Stimulated activated CD8-positive, alpha-beta memory T cell treated with anti-CD3 and anti-CD28 coated beads, Interleukin-12 subunit alpha, Interleukin-12 subunit beta, amount 100 ng/mL, for 1 hour (primary cell): ENCODE data around the gene TM2D1.

Experiments
- DNase-seq: peaks from one replicate; pipeline ENCODE4 v3.0.0-alpha.2; 2020; ENCODE audit warnings: low read depth

TM2D1 gene

GRCh38 chr1:61644303-61644702 lies 80.6 kb downstream of the TM2D1 start:
- no peak for DNase-seq

GRCh38 chr1:61642475-61643232 lies 82.3 kb downstream of the TM2D1 start:
- no peak for DNase-seq

GRCh38 chr1:61641578-61642336 lies 83.2 kb downstream of the TM2D1 start:
- DNase-seq = peak; percentile 37

- DNase-seq = no peak
Observed at GRCh38 chr1:61640531-61641530, 84.1 kb downstream of the TM2D1 start.

- no peak for DNase-seq
Observed at GRCh38 chr1:61639608-61640336, 85.2 kb downstream of the TM2D1 start.

- no peak for DNase-seq
Observed at GRCh38 chr1:61638911-61639605, 85.9 kb downstream of the TM2D1 start.

- no peak for DNase-seq
Observed at GRCh38 chr1:61638296-61638695, 86.6 kb downstream of the TM2D1 start.

GRCh38 chr1:61637470-61637869 lies 87.5 kb downstream of the TM2D1 start:
- DNase-seq = no peak

- no peak for DNase-seq
Observed at GRCh38 chr1:61636814-61637213, 88.1 kb downstream of the TM2D1 start.

GRCh38 chr1:61636376-61636775 lies 88.6 kb downstream of the TM2D1 start:
- no peak for DNase-seq

- DNase-seq = no peak
Observed at GRCh38 chr1:61635557-61635956, 89.4 kb downstream of the TM2D1 start.

GRCh38 chr1:61631436-61631835 lies 93.5 kb downstream of the TM2D1 start:
- no peak for DNase-seq
